ENCODE data around the gene EFCAB14. TPM values are rescaled to one million over a fixed set of nuclear protein-coding genes. Genes with fewer than 3 reads are reported as not detected.

The EFCAB14 gene
- total and polyA plus RNA-seq, 9 of the 15 experiments (the other 6 are each of a cell fraction or from before 2014, with no cell fraction given), result 7.3 to 49.0 (median 37.3) TPM

- TF ChIP-seq, protein P1, sequence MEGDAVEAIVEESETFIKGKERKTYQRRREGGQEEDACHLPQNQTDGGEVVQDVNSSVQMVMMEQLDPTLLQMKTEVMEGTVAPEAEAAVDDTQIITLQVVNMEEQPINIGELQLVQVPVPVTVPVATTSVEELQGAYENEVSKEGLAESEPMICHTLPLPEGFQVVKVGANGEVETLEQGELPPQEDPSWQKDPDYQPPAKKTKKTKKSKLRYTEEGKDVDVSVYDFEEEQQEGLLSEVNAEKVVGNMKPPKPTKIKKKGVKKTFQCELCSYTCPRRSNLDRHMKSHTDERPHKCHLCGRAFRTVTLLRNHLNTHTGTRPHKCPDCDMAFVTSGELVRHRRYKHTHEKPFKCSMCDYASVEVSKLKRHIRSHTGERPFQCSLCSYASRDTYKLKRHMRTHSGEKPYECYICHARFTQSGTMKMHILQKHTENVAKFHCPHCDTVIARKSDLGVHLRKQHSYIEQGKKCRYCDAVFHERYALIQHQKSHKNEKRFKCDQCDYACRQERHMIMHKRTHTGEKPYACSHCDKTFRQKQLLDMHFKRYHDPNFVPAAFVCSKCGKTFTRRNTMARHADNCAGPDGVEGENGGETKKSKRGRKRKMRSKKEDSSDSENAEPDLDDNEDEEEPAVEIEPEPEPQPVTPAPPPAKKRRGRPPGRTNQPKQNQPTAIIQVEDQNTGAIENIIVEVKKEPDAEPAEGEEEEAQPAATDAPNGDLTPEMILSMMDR (IDR thresholded peaks at IDR 0.05 in 2 of 3, conservative IDR thresholded peaks at IDR 0.05 in 1 of 3; ENCODE audit: insufficient read depth in 2 of 3, low read depth in 1 of 3, low read length in 3 of 3), result peak; percentile 93 to 96 (median 95)
- TF ChIP-seq ARHGAP35 (IDR thresholded peaks at IDR 0.05; ENCODE audit: partially characterized antibody), result peak; percentile 32
- no peak for TF ChIP-seq NRF1 (conservative IDR thresholded peaks at IDR 0.05 in 1 of 2, IDR thresholded peaks at IDR 0.05 in 1 of 2)
- TF ChIP-seq KAT7 (CRISPR knock-in tag; IDR thresholded peaks at IDR 0.05; ENCODE audit: borderline replicate concordance), result no peak
- TF ChIP-seq NR2C2 (CRISPR knock-in tag; IDR thresholded peaks at IDR 0.05), result no peak
- TF ChIP-seq NR2C2 (tag; IDR thresholded peaks at IDR 0.05), result no peak
- TF ChIP-seq SIN3A (IDR thresholded peaks at IDR 0.05; ENCODE audit: borderline replicate concordance in 2 of 2, control insufficient read depth in 1 of 2, low read depth in 2 of 2, low read length in 2 of 2), result no peak
- TF ChIP-seq ZNF609 (CRISPR knock-in tag; IDR thresholded peaks at IDR 0.05; ENCODE audit: borderline replicate concordance), result no peak
- no peak for TF ChIP-seq HDAC8 (tag; IDR thresholded peaks at IDR 0.05)
- no peak for TF ChIP-seq KLF16 (IDR thresholded peaks at IDR 0.05)
- no peak for TF ChIP-seq HNRNPUL1 (IDR thresholded peaks at IDR 0.05; ENCODE audit: low read length)
- TF ChIP-seq HNRNPK (IDR thresholded peaks at IDR 0.05; ENCODE audit: low read depth, low read length, poor library complexity, severe bottlenecking), result no peak
- 0 out of 2 replicates have a peak, but pooled peaks have one; percentile 19 for TF ChIP-seq ZEB2 (IDR thresholded peaks at IDR 0.05)
- TF ChIP-seq, protein P2, sequence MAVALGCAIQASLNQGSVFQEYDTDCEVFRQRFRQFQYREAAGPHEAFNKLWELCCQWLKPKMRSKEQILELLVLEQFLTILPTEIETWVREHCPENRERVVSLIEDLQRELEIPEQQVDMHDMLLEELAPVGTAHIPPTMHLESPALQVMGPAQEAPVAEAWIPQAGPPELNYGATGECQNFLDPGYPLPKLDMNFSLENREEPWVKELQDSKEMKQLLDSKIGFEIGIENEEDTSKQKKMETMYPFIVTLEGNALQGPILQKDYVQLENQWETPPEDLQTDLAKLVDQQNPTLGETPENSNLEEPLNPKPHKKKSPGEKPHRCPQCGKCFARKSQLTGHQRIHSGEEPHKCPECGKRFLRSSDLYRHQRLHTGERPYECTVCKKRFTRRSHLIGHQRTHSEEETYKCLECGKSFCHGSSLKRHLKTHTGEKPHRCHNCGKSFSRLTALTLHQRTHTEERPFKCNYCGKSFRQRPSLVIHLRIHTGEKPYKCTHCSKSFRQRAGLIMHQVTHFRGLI (CRISPR knock-in tag; IDR thresholded peaks at IDR 0.05), result no peak
- no peak for TF ChIP-seq ZBED1 (IDR thresholded peaks at IDR 0.05)
- no peak for TF ChIP-seq ZNF780A (CRISPR knock-in tag; IDR thresholded peaks at IDR 0.05)
- TF ChIP-seq BRF1 (IDR thresholded peaks at IDR 0.05; ENCODE audit: borderline replicate concordance, extremely low read depth, insufficient read length), result no peak
- TF ChIP-seq THRB (CRISPR knock-in tag; conservative IDR thresholded peaks at IDR 0.05), result 0 out of 2 replicates have a peak, but pooled peaks have one; percentile 26
These were observed 6.2 kb upstream of the EFCAB14 start (continued) for GRCh38 chr1:46724991-46725735.

Data from K562 (cell line).